ENCODE measurements around the gene DKC1.
A peak's percentile ranks its signal among the peaks of the same experiment; 100 is the strongest.

The DKC1 gene

GRCh38 chrX:154774622-154775021 lies 12.0 kb downstream of the DKC1 start:
- no peak for ATAC-seq
- TF ChIP-seq PPARA (CRISPR knock-in tag; IDR thresholded peaks at IDR 0.05; ENCODE audit: borderline replicate concordance) (no peak), RARB (CRISPR knock-in tag; IDR thresholded peaks at IDR 0.05) (no peak), PATZ1 (CRISPR knock-in tag; IDR thresholded peaks at IDR 0.05; ENCODE audit: borderline replicate concordance) (no peak), ESRRG (CRISPR knock-in tag; IDR thresholded peaks at IDR 0.05) (no peak), GLIS3 (CRISPR knock-in tag; IDR thresholded peaks at IDR 0.05) (no peak), BACH2 (CRISPR knock-in tag; IDR thresholded peaks at IDR 0.05; ENCODE audit: borderline replicate concordance) (no peak), CSRNP3 (CRISPR knock-in tag; IDR thresholded peaks at IDR 0.05) (no peak), ZFP3 (CRISPR knock-in tag; IDR thresholded peaks at IDR 0.05) (no peak), ARNTL (CRISPR knock-in tag; IDR thresholded peaks at IDR 0.05; ENCODE audit: borderline replicate concordance, low read depth) (no peak), ZNF8 (CRISPR knock-in tag; IDR thresholded peaks at IDR 0.05) (no peak), TCF4 (CRISPR knock-in tag; IDR thresholded peaks at IDR 0.05; ENCODE audit: borderline replicate concordance) (no peak), TOX (CRISPR knock-in tag; IDR thresholded peaks at IDR 0.05; ENCODE audit: borderline replicate concordance) (no peak)

GRCh38 chrX:154775419-154776349 lies 13.0 kb downstream of the DKC1 start:
- no peak for TF ChIP-seq RARB (CRISPR knock-in tag; IDR thresholded peaks at IDR 0.05)
- no peak for TF ChIP-seq ZNF70 (CRISPR knock-in tag; IDR thresholded peaks at IDR 0.05)
- TF ChIP-seq CSDC2 (CRISPR knock-in tag; IDR thresholded peaks at IDR 0.05): no peak
- TF ChIP-seq POU6F1 (CRISPR knock-in tag; IDR thresholded peaks at IDR 0.05; ENCODE audit: borderline replicate concordance, low read depth): no peak
- TF ChIP-seq ZFP30 (CRISPR knock-in tag; IDR thresholded peaks at IDR 0.05): no peak
- TF ChIP-seq ESRRG (CRISPR knock-in tag; IDR thresholded peaks at IDR 0.05): no peak
- TF ChIP-seq ZFP3 (CRISPR knock-in tag; IDR thresholded peaks at IDR 0.05): no peak

GRCh38 chrX:154776753-154777152 lies 14.1 kb downstream of the DKC1 start:
- no peak for ATAC-seq
- TF ChIP-seq BACH2 (CRISPR knock-in tag; IDR thresholded peaks at IDR 0.05; ENCODE audit: borderline replicate concordance) (no peak), ZC3H10 (CRISPR knock-in tag; IDR thresholded peaks at IDR 0.05) (no peak), ZFP30 (CRISPR knock-in tag; IDR thresholded peaks at IDR 0.05) (no peak)

More at GRCh38 chrX:154775419-154776349, 13.0 kb downstream of the DKC1 start:
- peak; percentile 49 for ATAC-seq

GRCh38 chrX:154779261-154779660 lies 16.6 kb downstream of the DKC1 start:
- TF ChIP-seq RARB (CRISPR knock-in tag; IDR thresholded peaks at IDR 0.05) (no peak), PATZ1 (CRISPR knock-in tag; IDR thresholded peaks at IDR 0.05; ENCODE audit: borderline replicate concordance) (no peak), GLIS3 (CRISPR knock-in tag; IDR thresholded peaks at IDR 0.05) (no peak), CREB5 (CRISPR knock-in tag; IDR thresholded peaks at IDR 0.05; ENCODE audit: low read depth) (no peak), BACH2 (CRISPR knock-in tag; IDR thresholded peaks at IDR 0.05; ENCODE audit: borderline replicate concordance) (no peak), PPARA (CRISPR knock-in tag; IDR thresholded peaks at IDR 0.05; ENCODE audit: borderline replicate concordance) (no peak), ZFP3 (CRISPR knock-in tag; IDR thresholded peaks at IDR 0.05) (no peak), ZFP30 (CRISPR knock-in tag; IDR thresholded peaks at IDR 0.05) (no peak)
- no peak; the same call in 1 of the 3 replicates for ATAC-seq
